ENCODE results near the gene PXDC1.

- no peak for TF ChIP-seq YY1 (IDR thresholded peaks at IDR 0.05; ENCODE audit: insufficient read depth, insufficient read length)
- TF ChIP-seq SUZ12 (IDR thresholded peaks at IDR 0.05; ENCODE audit: extremely low read depth, insufficient read depth, insufficient read length) = no peak
These were observed 37.4 kb downstream of the PXDC1 start for GRCh38 chr6:3714111-3714510.

Measured in NT2/D1 (cell line).